Osteocyte (in vitro differentiated cells): ENCODE results near the gene ANO4. TPM values are rescaled to one million over a fixed set of nuclear protein-coding genes. Genes with fewer than 3 reads are reported as not detected.

Source experiments
- DNase-seq: peaks from one replicate; pipeline ENCODE4 v3.0.0; 2021; ENCODE audit warnings: mixed read lengths; ENCODE audit not compliant: unreplicated experiment; ENCODE audit errors: extremely low spot score
- H3K27ac Mint-ChIP-seq: one replicate; pipeline ENCODE4 v1.8.0; 2021; ENCODE audit warnings: mild to moderate bottlenecking, mixed read lengths; ENCODE audit not compliant: unreplicated experiment
- H3K27me3 Mint-ChIP-seq: one replicate; pipeline ENCODE4 v1.8.0; 2021; ENCODE audit warnings: mixed read lengths; ENCODE audit not compliant: unreplicated experiment
- H3K36me3 Mint-ChIP-seq: one replicate; pipeline ENCODE4 v1.8.0; 2021; ENCODE audit warnings: mixed read lengths; ENCODE audit not compliant: unreplicated experiment
- H3K4me1 Mint-ChIP-seq: one replicate; pipeline ENCODE4 v1.8.0; 2021; ENCODE audit warnings: mixed read lengths; ENCODE audit not compliant: unreplicated experiment
- H3K4me3 Mint-ChIP-seq: one replicate; pipeline ENCODE4 v1.8.0; 2021; ENCODE audit warnings: mild to moderate bottlenecking, moderate library complexity, mixed read lengths; ENCODE audit not compliant: unreplicated experiment
- H3K9me3 Mint-ChIP-seq: one replicate; pipeline ENCODE4 v1.8.0; 2021; ENCODE audit warnings: mixed read lengths; ENCODE audit not compliant: unreplicated experiment
- CTCF ChIP-seq: fragments of 200-600 bp; sonication (generic); IDR thresholded peaks from 2 replicates; pipeline ENCODE4 v1.5.0; 2021; ENCODE audit warnings: antibody characterized with exemption, mild to moderate bottlenecking, moderate library complexity
- total RNA-seq: library from RNA; stranded (reverse); gene quantifications from 2 replicates; pipeline ENCODE4 v1.2.1, GENCODE V29; 2021

Gene ANO4
- total RNA-seq, 1 donor from 2014 or later: 0.48 TPM

GRCh38 chr12:100800723-100801122 is 6.1 kb downstream of the ANO4 start:
- no peaks in the 10 kb centered on the region for H3K4me1 Mint-ChIP-seq
- H3K27me3 Mint-ChIP-seq: no peaks in the 10 kb centered on the region
- H3K27ac Mint-ChIP-seq: no peak overlapping the region
- no peak overlapping the region for H3K4me3 Mint-ChIP-seq
- no peak for DNase-seq
- H3K9me3 Mint-ChIP-seq: no peaks in the 10 kb centered on the region
- no peaks in the 10 kb centered on the region for H3K36me3 Mint-ChIP-seq
- no peak for TF ChIP-seq CTCF

GRCh38 chr12:100801320-100801719 is 6.7 kb downstream of the ANO4 start:
- H3K9me3 Mint-ChIP-seq: no peaks in the 10 kb centered on the region
- no peaks in the 10 kb centered on the region for H3K4me1 Mint-ChIP-seq
- no peaks in the 10 kb centered on the region for H3K27me3 Mint-ChIP-seq
- no peak overlapping the region for H3K4me3 Mint-ChIP-seq
- DNase-seq: no peak
- no peak for TF ChIP-seq CTCF
- no peaks in the 10 kb centered on the region for H3K36me3 Mint-ChIP-seq
- no peak overlapping the region for H3K27ac Mint-ChIP-seq

- no peak for DNase-seq
- H3K9me3 Mint-ChIP-seq: peaks cover 7% of the 10 kb centered on the region
- H3K4me1 Mint-ChIP-seq: no peaks in the 10 kb centered on the region
- H3K4me3 Mint-ChIP-seq: no peak overlapping the region
- no peak overlapping the region for H3K27ac Mint-ChIP-seq
- TF ChIP-seq CTCF: no peak
- H3K27me3 Mint-ChIP-seq: no peaks in the 10 kb centered on the region
- H3K36me3 Mint-ChIP-seq: no peaks in the 10 kb centered on the region
These were observed 14.2 kb downstream of the ANO4 start for GRCh38 chr12:100808777-100809176.

GRCh38 chr12:100820314-100820713 is 25.7 kb downstream of the ANO4 start:
- no peak for DNase-seq
- no peak overlapping the region for H3K4me3 Mint-ChIP-seq
- no peaks in the 10 kb centered on the region for H3K27me3 Mint-ChIP-seq
- H3K4me1 Mint-ChIP-seq: no peaks in the 10 kb centered on the region
- H3K27ac Mint-ChIP-seq: no peak overlapping the region
- H3K9me3 Mint-ChIP-seq: no peaks in the 10 kb centered on the region
- no peak for TF ChIP-seq CTCF
- no peaks in the 10 kb centered on the region for H3K36me3 Mint-ChIP-seq

GRCh38 chr12:100823963-100824362 is 29.4 kb downstream of the ANO4 start:
- H3K27me3 Mint-ChIP-seq: no peaks in the 10 kb centered on the region
- DNase-seq: no peak

More at GRCh38 chr12:100823963-100824362, 29.4 kb downstream of the ANO4 start:
- Mint-ChIP-seq H3K9me3 (no peaks in the 10 kb centered on the region), H3K27ac (no peak overlapping the region), H3K36me3 (no peaks in the 10 kb centered on the region), H3K4me1 (no peaks in the 10 kb centered on the region), H3K4me3 (no peak overlapping the region)
- TF ChIP-seq CTCF: no peak
